Mucosa of stomach (tissue), 1 donor: Measurements from ENCODE around the gene TMEM109.

Experiments used
- H3K27me3 ChIP-seq: one replicate; pipeline ENCODE4 v1.7.0; 2013; ENCODE audit warnings: mild to moderate bottlenecking, low read length; ENCODE audit not compliant: control insufficient read depth, insufficient read depth
- H3K36me3 ChIP-seq: one replicate; pipeline ENCODE4 v1.7.0; 2013; ENCODE audit warnings: low read length; ENCODE audit not compliant: control insufficient read depth, insufficient read depth
- H3K4me1 ChIP-seq: one replicate; pipeline ENCODE4 v1.7.0; 2013; ENCODE audit warnings: mild to moderate bottlenecking, low read length; ENCODE audit not compliant: control insufficient read depth, insufficient read depth
- H3K4me3 ChIP-seq: one replicate; pipeline ENCODE4 v1.7.0; 2013; ENCODE audit warnings: low read length
- H3K9ac ChIP-seq: one replicate; pipeline ENCODE4 v1.7.0; 2013; ENCODE audit warnings: mild to moderate bottlenecking, low read length, moderate library complexity
- H3K9me3 ChIP-seq: one replicate; pipeline ENCODE4 v1.7.0; 2013; ENCODE audit warnings: mild to moderate bottlenecking, low read length, moderate library complexity; ENCODE audit not compliant: control insufficient read depth
- donor health status: Pancreatic carcinoma.

Gene TMEM109

GRCh38 chr11:60953781-60954180, 39.8 kb downstream of the TMEM109 start:
- H3K4me3 ChIP-seq: no peak overlapping the region
- no peaks in the 10 kb centered on the region for H3K9me3 ChIP-seq
- H3K9ac ChIP-seq: no peak overlapping the region
- peaks cover 9% of the 10 kb centered on the region for H3K4me1 ChIP-seq
- H3K27me3 ChIP-seq: no peaks in the 10 kb centered on the region
- H3K36me3 ChIP-seq: no peaks in the 10 kb centered on the region

GRCh38 chr11:60954421-60954820, 40.5 kb downstream of the TMEM109 start:
- H3K9me3 ChIP-seq: no peaks in the 10 kb centered on the region
- H3K27me3 ChIP-seq: no peaks in the 10 kb centered on the region
- H3K9ac ChIP-seq: no peak overlapping the region
- no peaks in the 10 kb centered on the region for H3K36me3 ChIP-seq
- peaks cover 9% of the 10 kb centered on the region for H3K4me1 ChIP-seq
- no peak overlapping the region for H3K4me3 ChIP-seq

- peaks cover 9% of the 10 kb centered on the region for H3K4me1 ChIP-seq
These were observed 41.6 kb downstream of the TMEM109 start for GRCh38 chr11:60955571-60955970.

GRCh38 chr11:60957188-60957587, 43.2 kb downstream of the TMEM109 start:
- Histone ChIP-seq H3K4me1 (no peaks in the 10 kb centered on the region), H3K9ac (no peak overlapping the region), H3K9me3 (no peaks in the 10 kb centered on the region), H3K4me3 (no peak overlapping the region), H3K36me3 (no peaks in the 10 kb centered on the region), H3K27me3 (no peaks in the 10 kb centered on the region)

More at GRCh38 chr11:60955571-60955970, 41.6 kb downstream of the TMEM109 start:
- Histone ChIP-seq H3K27me3 (no peaks in the 10 kb centered on the region), H3K4me3 (no peak overlapping the region), H3K9ac (no peak overlapping the region), H3K9me3 (no peaks in the 10 kb centered on the region), H3K36me3 (no peaks in the 10 kb centered on the region)

- H3K9ac ChIP-seq: no peak overlapping the region
- no peaks in the 10 kb centered on the region for H3K36me3 ChIP-seq
- H3K27me3 ChIP-seq: no peaks in the 10 kb centered on the region
- H3K4me3 ChIP-seq: no peak overlapping the region
- H3K4me1 ChIP-seq: no peaks in the 10 kb centered on the region
- no peaks in the 10 kb centered on the region for H3K9me3 ChIP-seq
These were observed 45.5 kb downstream of the TMEM109 start for GRCh38 chr11:60959431-60959830.

GRCh38 chr11:60960405-60960804, 46.4 kb downstream of the TMEM109 start:
- H3K4me1 ChIP-seq: no peaks in the 10 kb centered on the region
- H3K9me3 ChIP-seq: no peaks in the 10 kb centered on the region
- H3K9ac ChIP-seq: no peak overlapping the region
- H3K27me3 ChIP-seq: no peaks in the 10 kb centered on the region
- H3K36me3 ChIP-seq: no peaks in the 10 kb centered on the region
- H3K4me3 ChIP-seq: no peak overlapping the region

- Histone ChIP-seq H3K9ac (no peak overlapping the region), H3K4me1 (no peaks in the 10 kb centered on the region), H3K36me3 (no peaks in the 10 kb centered on the region), H3K4me3 (no peak overlapping the region), H3K27me3 (no peaks in the 10 kb centered on the region), H3K9me3 (no peaks in the 10 kb centered on the region)
These were observed 50.8 kb downstream of the TMEM109 start for GRCh38 chr11:60964801-60965200.

GRCh38 chr11:60966890-60967289, 52.9 kb downstream of the TMEM109 start:
- no peaks in the 10 kb centered on the region for H3K27me3 ChIP-seq

GRCh38 chr11:60968223-60968622, 54.3 kb downstream of the TMEM109 start:
- Histone ChIP-seq H3K4me1 (peaks cover 8% of the 10 kb centered on the region), H3K4me3 (no peak overlapping the region), H3K27me3 (no peaks in the 10 kb centered on the region), H3K9me3 (no peaks in the 10 kb centered on the region), H3K9ac (no peak overlapping the region), H3K36me3 (no peaks in the 10 kb centered on the region)

More at GRCh38 chr11:60966890-60967289, 52.9 kb downstream of the TMEM109 start:
- Histone ChIP-seq H3K9me3 (no peaks in the 10 kb centered on the region), H3K4me3 (no peak overlapping the region), H3K4me1 (peaks cover 8% of the 10 kb centered on the region), H3K36me3 (no peaks in the 10 kb centered on the region), H3K9ac (no peak overlapping the region)

- Histone ChIP-seq H3K4me1 (peaks cover 8% of the 10 kb centered on the region), H3K36me3 (no peaks in the 10 kb centered on the region), H3K4me3 (no peak overlapping the region), H3K9me3 (no peaks in the 10 kb centered on the region), H3K9ac (no peak overlapping the region), H3K27me3 (no peaks in the 10 kb centered on the region)
These were observed 56.4 kb downstream of the TMEM109 start for GRCh38 chr11:60970369-60970774.

- H3K9ac ChIP-seq: no peak overlapping the region
- H3K36me3 ChIP-seq: no peaks in the 10 kb centered on the region
- H3K4me1 ChIP-seq: peaks cover 8% of the 10 kb centered on the region
- no peaks in the 10 kb centered on the region for H3K9me3 ChIP-seq
- no peak overlapping the region for H3K4me3 ChIP-seq
- no peaks in the 10 kb centered on the region for H3K27me3 ChIP-seq
These were observed 56.9 kb downstream of the TMEM109 start for GRCh38 chr11:60970890-60971289.

- no peak within 1 kb of the TSS for H3K4me3 ChIP-seq
- peak within 1 kb of the TSS; percentile 18 for H3K9ac ChIP-seq
- peaks cover 8% of the 10 kb centered on the region for H3K4me1 ChIP-seq
- H3K36me3 ChIP-seq: no peaks in the 10 kb centered on the region
- H3K9me3 ChIP-seq: no peaks in the 10 kb centered on the region
- no peaks in the 10 kb centered on the region for H3K27me3 ChIP-seq
These were observed 57.6 kb downstream of the TMEM109 start, which contains the start of gene CD6 for GRCh38 chr11:60971520-60971919. Gene CD6, plus strand, starts transcription at chr11:60971680. Its CDS starts 186 bp downstream, at chr11:60971866.
